Renal pelvis (tissue), 4 donors: ENCODE results near the gene PHLDA2. TPM values are rescaled to one million over a fixed set of nuclear protein-coding genes. Genes with fewer than 3 reads are reported as not detected.

Experiments used
- DNase-seq: peaks from one replicate; pipeline ENCODE4 v3.0.0-alpha.2; 2013
- polyA plus RNA-seq, 3 donors: library from polyadenylated mRNA; unstranded; fragments of 120-200 nt; gene quantifications; one replicate each; pipeline ENCODE4 v1.2.1, GENCODE V29; 2013; ENCODE audit not compliant: insufficient read length in 3 of 3

PHLDA2 gene
- polyA plus RNA-seq, 3 donors: 1.0 to 1.7 (median 1.1) TPM

DNA sequence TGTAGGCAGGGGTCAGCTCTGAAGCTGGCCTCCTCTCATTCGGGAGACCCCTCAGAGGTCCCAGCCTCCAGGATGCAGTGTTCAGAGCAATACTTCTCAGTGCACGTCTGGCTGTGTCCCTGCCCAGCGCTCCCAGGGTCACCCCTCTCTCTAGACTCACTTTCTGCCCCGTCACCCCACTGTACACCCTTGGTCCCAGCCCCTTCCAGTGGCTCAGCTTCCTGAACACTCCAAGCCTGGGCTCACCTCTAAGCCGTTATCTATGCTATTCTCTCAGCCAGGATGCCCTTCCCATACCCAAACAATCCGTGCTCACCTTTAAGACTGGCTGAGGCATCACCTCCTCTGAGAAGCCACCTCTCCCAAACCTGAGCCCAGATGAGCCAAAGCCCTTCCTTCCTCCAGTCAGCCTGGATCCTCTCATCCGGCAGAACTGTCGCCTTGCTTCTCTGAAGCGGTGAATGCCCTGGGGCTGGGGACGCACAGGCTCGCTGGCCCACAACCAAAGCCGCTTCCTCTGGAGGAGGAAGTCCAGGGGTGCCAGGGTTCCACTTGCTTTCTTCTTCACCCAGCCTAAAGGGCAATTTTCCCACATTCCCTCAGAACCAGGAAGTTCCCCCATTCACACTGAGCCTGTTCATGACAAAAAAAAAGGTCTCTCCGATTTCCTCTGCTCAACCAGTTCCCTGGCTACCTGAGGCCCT, 30.0 kb downstream of the PHLDA2 start:
- no peak for DNase-seq

DNA sequence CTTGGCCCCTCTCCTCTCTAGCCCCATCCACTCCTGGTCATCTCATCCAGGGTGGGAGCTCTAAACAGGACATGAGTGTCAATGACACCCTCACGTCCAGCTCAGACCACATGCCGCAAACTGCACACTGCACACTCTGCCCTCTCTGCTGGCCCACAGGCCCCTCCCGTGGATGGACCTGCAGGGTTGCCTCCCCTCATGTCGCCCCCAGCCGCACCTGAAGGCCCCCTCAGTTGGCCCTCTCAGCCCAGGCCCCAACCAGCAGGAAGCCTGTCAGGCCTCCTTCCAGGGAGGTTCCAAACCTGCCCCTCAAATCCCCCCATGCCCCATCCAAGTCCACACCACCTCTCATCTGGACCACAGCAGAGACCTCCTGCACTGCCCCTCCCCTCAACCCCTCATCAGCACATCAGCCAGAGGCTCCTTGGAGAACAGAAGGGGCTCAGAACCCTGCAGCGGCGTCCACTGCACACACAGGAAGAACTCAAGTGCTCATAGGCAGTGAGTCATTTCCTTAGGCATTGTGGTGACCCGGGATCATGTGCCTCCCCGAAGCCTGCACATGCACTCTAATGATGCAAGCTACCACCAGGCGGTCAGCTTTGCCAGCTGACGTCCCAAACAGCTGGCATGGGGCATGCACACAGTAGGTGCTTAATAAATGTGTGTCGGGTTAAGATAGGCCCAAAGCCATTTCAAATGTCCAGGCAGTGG, 30.7 kb downstream of the PHLDA2 start:
- DNase-seq: no peak

DNA sequence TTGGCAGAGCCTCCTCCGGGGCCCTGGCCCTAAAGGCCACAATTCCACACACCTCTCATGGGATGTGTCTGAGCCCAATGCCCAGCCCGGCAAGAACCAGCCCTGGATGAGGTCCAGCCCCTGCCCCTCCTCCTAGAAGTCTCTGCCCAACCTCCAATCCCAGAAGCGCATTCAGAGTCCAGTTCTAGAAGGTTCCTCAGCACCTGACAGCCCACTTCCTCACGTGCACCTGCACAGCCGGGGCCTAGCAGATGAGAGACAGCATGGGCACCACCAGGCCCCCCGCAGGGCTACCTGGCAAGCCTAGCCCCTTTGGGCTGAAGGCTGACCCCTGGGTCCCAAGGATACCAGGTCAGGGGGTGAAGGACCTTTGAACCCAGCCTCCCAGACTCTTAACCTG, 32.2 kb downstream of the PHLDA2 start:
- no peak for DNase-seq

GRCh38 chr11:2896047-2896446, 33.2 kb downstream of the PHLDA2 start:
- DNase-seq: no peak

GRCh38 chr11:2893935-2894334, 35.3 kb downstream of the PHLDA2 start:
- no peak for DNase-seq

- DNase-seq: no peak
Measured at GRCh38 chr11:2892967-2893528, 36.2 kb downstream of the PHLDA2 start.

- no peak for DNase-seq
Measured at GRCh38 chr11:2892215-2892966, 36.8 kb downstream of the PHLDA2 start.

DNA sequence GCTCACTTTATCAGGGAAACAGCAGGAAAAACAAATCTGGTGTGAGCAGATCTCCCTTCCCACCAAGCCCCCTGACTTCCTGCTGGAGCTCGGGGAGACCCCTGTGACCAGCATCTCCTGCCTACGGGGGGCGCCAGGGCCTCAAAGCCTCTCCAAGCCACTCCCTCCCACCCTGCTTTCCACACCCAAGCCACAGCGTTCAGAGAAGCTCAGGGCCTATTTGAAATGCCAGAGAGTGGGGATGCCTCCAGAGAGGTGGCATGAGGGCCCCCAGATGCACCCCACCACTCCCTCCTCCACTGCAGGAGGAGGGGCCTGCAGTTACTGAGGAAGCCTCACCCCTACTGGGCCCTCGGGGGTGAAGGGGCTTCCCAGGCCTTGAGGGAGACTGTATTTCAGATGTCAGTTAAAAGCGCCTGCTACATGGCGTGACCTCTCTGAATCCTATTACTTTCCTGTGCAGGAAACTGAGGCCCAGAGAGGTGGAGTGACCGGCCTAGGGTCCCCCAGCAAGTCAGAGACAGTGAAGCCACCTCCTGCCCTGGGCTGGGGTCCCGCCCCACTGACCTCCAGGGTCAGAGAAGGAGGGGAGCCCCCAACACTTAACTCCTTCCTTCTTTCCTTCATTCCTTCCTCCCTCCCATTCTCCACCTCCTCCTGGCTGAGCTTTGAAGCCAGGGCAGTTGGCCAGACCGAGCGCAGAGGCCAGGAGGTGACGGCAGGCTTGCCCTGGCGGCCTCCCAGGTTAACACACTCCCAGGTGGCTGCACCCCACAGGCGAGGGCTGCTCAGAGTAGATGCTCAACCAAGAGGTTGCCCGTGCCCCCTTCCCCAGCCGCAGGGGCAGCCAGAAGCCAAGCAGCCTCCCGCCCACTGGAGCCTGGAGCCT, 37.6 kb downstream of the PHLDA2 start:
- DNase-seq: no peak

- peak; percentile 66 for DNase-seq
Measured at GRCh38 chr11:2890466-2891294, 38.5 kb downstream of the PHLDA2 start.

DNA sequence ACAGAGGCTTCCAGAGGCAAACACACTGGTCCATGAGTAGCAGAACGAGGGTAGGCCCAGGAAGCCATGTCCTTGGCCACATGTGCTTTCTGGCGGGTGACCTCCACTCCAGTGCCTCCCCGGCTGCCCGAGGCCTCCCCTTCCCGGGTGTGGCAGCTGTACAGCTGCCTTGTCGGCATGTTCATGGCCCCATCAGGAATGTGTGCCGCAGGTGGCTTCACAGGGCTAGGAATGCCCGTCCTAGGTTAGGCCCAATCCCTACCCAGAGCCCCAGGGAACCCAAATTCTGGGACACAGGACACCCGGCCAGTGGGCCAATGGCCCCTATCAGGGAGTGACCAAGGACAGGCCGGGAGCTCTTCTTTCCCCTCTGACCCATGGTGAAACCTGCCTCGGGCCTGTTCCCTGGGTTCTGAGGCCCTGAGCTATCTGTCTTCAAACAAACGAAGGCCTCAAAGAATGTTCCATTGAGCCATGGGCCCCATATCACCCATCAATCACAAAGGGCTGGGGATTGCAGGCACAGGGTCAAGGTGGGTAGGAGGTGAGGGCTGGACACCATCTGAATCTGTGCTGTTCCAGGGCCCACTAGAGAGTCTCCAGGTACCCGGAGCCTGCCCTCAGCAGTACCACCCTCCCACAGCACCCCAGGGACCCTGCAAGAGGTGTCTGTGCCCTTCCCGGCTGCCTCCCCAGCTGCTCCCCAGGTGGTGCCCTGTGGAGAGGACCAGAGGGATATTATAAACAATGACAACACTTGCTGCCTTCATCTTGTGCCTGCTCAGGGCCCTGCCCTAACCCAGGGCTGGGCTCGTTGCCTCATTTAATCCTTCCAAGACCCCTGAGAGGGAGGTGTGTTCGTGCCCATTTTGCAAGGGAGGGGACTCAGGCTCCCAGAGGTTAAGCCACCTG, 39.6 kb downstream of the PHLDA2 start:
- DNase-seq: no peak

GRCh38 chr11:2888266-2888968, 40.8 kb downstream of the PHLDA2 start:
- peak; percentile 86 for DNase-seq

DNA sequence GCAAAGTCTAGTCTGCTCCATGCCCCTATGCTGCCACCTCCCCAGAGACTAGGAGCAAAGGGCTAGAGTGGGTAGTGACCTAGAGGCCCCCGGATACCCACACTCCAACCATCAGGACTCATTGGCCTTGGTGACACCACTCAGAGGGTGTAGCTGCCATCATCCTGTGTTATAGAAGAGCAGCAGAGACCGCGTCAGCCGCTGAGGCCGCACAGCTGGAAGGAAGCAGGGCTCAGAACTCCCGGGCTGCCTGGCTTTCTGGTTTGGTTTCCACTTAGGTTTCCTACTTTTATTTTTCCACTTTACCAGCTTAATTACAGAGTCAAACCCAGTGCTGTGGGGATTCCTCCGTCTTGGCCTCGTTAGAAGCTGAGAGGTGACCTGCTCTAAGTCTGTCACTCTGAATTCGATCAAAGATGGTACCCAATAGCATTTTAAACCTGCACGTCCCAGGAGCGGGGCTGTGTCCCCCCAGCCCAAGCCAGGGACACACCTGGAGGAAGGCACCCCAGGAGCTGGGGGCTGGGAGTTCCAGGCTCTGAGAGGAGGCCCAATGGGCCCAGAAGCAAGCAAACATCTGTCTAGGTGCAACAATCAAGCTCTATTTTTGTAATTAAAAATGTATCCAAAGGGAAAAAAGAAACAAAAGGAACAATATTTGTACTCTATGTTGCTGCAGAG, 41.6 kb downstream of the PHLDA2 start:
- no peak for DNase-seq

GRCh38 chr11:2886936-2887335, 42.3 kb downstream of the PHLDA2 start:
- DNase-seq: no peak

DNA sequence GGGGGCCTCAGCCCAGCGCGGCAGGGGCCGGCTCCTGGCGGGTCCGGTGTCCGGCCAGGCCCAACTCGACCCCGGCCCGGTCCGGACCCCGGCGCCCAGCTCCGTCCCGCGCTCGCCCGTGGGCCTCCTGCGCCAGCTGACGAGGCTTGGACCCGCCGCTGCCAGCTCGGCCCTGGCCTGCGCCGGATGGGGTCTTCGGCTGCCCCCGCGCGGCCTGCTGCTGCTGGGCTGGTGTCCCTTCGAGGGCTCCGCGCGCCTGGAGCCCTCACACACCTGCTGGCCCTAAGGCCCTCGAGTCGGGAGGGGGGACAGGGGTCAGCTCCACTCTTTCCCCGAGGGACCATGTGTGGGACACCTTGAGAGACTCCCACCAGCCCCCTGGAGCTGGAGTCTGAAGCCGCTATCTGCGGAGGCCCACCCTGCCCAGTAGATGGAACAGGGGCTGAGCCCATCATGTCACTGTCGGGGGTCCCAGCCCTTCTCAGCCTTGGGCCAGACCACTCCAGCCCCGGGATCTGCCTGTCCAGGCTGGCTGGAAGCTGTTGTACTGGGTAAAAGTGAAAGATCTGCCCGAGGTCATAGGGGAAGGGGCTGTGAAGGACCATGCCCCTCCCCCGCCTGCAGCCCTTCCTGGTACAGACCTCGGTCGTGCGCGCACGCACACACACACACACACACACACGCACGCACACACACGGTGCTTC, 42.9 kb downstream of the PHLDA2 start:
- DNase-seq: no peak

DNA sequence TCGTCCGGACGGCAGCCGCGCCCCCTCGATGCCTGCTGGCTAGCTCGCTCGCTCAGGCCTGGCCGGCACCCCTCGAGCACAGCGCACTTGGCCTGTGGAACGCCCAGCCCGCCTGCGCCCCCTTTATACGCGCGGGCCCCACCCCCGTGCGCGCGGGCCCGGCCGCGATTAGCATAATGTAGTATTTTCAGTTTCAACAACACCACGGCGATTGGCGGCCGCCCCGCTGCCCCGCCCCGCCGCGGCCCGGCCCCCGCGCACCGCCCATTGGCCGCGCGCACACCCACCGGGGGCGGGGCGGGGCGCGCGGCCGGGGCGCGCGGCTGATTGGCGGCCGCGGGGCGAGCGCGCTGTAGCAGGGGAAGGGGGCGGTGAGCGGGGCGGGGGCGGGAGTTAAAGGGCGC, 43.5 kb downstream of the PHLDA2 start, which contains the start of gene CDKN1C:
CDKN1C (minus strand) TSS at position 98 of the 404 bp plus-strand sequence. CDS start 319 bp downstream, outside the sequence.
- peak; percentile 92 for DNase-seq

DNA sequence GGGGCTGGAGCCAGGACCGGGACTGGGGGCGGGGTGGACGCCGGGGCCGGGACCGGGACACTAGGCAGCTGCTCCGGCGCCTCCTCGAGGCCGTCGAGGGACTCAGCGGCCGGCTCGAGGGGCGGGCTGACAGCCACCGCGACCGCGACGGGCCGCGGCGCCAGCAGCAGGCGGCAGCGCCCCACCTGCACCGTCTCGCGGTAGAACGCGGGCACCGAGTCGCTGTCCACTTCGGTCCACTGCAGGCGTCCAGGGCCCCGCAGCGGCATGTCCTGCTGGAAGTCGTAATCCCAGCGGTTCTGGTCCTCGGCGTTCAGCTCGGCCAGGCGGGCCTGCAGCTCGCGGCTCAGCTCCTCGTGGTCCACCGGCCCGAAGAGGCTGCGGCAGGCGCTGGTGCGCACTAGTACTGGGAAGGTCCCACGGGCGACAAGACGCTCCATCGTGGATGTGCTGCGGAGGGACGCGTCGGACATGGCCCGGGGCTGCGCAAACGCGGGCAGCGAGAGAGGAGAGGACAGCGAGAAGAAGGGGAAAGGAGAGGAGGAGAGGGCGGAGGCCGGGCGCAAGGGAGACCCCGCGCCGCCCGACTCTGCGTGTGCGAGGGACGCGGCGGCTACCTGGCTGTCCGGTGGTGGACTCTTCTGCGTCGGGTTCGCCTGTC, 44.1 kb downstream of the PHLDA2 start:
- DNase-seq: no peak
